T-helper 17 cell (primary cell): ENCODE measurements around the gene TRIM52. TPM values are rescaled to one million over a fixed set of nuclear protein-coding genes. Genes with fewer than 3 reads are reported as not detected.

Source experiments
- ATAC-seq: fragments of 150-1000 bp; cut with Tn5 transposase; 2 replicates; pipeline ENCODE4 v1.10.0; 2021; ENCODE audit warnings: mild to moderate bottlenecking, moderate library complexity
- DNase-seq, 3 donors: peaks; one replicate each; pipeline versions ENCODE4 v3.0.0 to v3.0.0-alpha.2; 2020 to 2021
- H3K9me3 ChIP-seq: one replicate; pipeline ENCODE4 v1.7.0; 2013; ENCODE audit warnings: low read length, mild to moderate bottlenecking; ENCODE audit not compliant: control insufficient read depth, poor library complexity, severe bottlenecking
- H3K27ac Mint-ChIP-seq: one replicate; pipeline ENCODE4 v1.8.0; 2022; ENCODE audit warnings: mild to moderate bottlenecking, moderate library complexity, mixed read lengths
- H3K27me3 Mint-ChIP-seq: one replicate; pipeline ENCODE4 v1.8.0; 2022; ENCODE audit warnings: mixed read lengths
- H3K36me3 Mint-ChIP-seq: one replicate; pipeline ENCODE4 v1.8.0; 2022; ENCODE audit warnings: low read depth, mixed read lengths
- H3K4me1 Mint-ChIP-seq: one replicate; pipeline ENCODE4 v1.8.0; 2022; ENCODE audit warnings: mild to moderate bottlenecking, mixed read lengths
- H3K4me3 Mint-ChIP-seq: one replicate; pipeline ENCODE4 v1.8.0; 2022; ENCODE audit warnings: mild to moderate bottlenecking, moderate library complexity, mixed read lengths
- total RNA-seq, 4 donors: library from RNA in 2 of 4; stranded (reverse) in 2 of 4; gene quantifications; one replicate each; pipeline ENCODE4 v1.2.3 and lab custom pipeline; 2022 to 2026

The TRIM52 gene
- total RNA-seq, 2 donors from 2014 or later: 32.2 to 34.6 TPM

DNA sequence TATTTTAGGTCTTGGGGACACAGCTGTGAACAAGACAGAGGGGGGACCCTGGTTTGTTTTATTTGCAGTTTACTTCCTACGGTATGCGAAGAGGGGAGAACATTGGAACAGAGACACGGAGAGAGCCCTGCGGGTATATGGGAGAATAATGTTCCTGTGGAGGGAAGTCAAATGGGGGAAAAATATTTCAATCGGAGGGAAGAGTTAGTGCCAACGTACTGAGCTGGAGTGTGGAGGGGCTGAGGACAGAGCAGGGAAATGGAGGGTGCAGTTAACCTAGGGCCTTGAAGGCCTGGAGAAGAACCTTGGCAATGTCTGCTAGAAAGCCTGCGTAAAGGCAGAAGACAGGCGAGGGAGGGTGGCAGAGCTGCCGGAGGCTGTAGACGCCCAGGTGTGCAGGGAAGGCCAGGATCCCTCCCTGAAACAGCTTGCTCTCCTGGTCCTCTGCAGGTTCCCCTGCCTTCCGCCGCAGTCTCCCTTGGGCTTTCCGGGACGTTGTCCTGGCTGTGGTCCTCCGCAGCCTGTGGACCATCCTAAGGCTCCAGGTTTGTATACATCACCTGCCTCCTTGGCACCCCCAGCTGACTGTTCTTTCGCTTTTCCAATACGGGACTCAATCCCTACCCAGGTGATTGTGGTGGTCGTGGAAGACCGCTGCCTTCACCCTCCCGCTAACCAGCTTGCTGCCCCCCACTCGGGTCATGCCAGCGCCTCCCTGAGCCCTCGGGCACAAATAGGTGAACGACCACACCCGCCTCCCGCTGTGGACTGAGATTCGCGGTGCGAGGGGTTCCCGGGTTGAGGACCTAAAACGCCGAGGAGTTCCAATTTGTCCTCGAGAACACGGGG is 15.3 kb downstream of the TRIM52 start:
- H3K27ac Mint-ChIP-seq: peak overlapping the region; percentile 97

DNA sequence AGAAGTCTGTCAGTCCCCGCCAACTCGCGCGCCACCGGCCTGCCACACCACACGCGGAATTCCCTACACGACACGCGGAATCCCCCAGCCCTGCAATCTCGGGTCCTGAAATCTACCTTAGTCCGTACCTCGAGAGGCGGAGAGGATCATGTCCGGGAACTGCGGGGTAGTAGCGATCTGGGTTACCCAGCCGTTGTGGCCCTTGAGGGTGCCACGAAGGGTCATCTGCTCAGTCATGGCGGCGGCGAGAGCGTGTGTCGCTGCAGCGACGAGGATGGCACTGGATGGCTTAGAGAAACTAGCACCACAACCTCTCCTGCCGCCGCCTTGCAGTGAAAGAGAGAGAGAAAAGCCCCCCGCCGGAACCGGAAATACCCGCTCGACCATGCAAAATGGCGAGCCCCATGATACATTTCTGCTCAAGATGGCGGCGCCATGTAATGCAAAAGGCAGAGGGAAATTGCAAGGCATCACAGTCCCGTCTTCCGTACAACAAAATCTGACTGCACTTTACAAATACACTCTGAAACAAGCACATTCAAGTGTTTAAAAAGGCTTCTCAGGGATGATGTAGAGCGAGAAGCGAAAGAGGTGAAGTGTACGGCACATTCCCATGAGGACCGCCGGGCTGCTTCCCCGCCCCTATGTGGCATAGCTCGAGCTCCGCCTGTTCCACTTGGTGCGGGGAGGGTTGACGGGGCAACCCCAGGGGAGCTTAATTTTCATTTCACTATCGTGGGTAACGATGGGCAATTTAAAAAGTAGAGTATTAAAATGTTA is 17.2 kb downstream of the TRIM52 start, which contains the start of gene RACK1:
Gene RACK1, minus strand, starts transcription at position 343 of the 780 bp plus-strand sequence. Its CDS starts 106 bp downstream, at position 237.
- peaks cover 4% of the 10 kb centered on the region for H3K36me3 Mint-ChIP-seq

More for the DNA sequence above, 15.3 kb downstream of the TRIM52 start:
- peaks cover 4% of the 10 kb centered on the region for H3K36me3 Mint-ChIP-seq
- peaks cover 59% of the 10 kb centered on the region for H3K4me1 Mint-ChIP-seq
- DNase-seq (no peak), ATAC-seq (no peak)
- no peaks in the 10 kb centered on the region for H3K27me3 Mint-ChIP-seq
- peak overlapping the region; percentile 96 for H3K4me3 Mint-ChIP-seq
- no peaks in the 10 kb centered on the region for H3K9me3 ChIP-seq

DNA sequence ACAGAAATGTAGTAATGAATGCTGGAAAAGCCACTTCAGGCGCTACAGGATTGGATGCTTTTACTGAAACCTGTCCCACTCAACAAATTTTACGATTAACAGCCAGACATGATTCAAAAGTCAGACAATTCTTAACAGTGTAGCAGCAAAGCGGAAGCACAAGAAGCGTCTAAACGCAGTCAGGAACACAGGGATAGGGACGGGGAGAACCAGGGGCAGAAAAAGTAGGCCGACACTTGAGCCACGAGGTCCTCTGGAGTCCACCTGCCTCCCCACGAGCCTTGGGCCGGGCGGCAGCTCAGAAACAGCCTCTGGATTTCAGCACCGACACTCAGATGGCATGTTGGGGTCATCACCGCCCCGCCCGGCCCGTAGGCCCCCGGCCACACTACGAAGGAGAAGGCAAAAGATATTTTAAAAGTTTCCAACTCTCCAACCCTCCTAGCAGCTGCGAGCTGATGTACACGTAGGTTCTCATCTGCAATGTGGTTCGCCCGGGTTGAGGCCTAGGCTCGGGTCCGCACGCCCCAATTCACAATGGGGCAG is 17.9 kb downstream of the TRIM52 start:
- no peaks in the 10 kb centered on the region for H3K27me3 Mint-ChIP-seq
- peak overlapping the region; percentile 96 for H3K4me3 Mint-ChIP-seq
- H3K9me3 ChIP-seq: no peaks in the 10 kb centered on the region
- H3K36me3 Mint-ChIP-seq: peaks cover 6% of the 10 kb centered on the region
- ATAC-seq (no peak), DNase-seq (no peak)
- H3K27ac Mint-ChIP-seq: peak overlapping the region; percentile 97
- peaks cover 52% of the 10 kb centered on the region for H3K4me1 Mint-ChIP-seq

More for the DNA sequence above, 17.2 kb downstream of the TRIM52 start, which contains the start of gene RACK1:
- ATAC-seq: peak; percentile 80
- no peaks in the 10 kb centered on the region for H3K9me3 ChIP-seq
- DNase-seq: peak; percentile 74 to 81 (median 80)
- no peaks in the 10 kb centered on the region for H3K27me3 Mint-ChIP-seq
- peaks cover 55% of the 10 kb centered on the region for H3K4me1 Mint-ChIP-seq
- H3K4me3 Mint-ChIP-seq: peak within 1 kb of the TSS; percentile 96
- H3K27ac Mint-ChIP-seq: peak within 1 kb of the TSS; percentile 97

DNA sequence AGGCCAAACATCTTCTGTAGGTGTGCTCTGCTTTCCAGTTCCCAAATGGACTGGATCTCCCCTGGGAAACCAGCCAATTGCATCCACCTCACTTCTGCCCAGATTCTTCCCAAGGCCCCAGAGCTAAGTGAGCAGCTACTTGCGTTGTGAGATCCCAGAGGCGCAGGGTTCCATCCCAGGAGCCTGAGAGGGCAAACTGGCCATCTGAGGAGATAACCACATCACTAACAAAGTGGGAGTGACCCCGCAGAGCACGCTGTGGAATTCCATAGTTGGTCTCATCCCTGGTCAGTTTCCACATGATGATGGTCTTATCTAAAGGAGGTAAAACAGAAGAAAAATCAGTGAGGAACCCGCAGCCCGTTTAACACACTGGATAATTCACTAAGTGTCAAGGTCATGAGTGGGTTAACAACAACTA is 18.9 kb downstream of the TRIM52 start:
- peaks cover 47% of the 10 kb centered on the region for H3K4me1 Mint-ChIP-seq
- no peaks in the 10 kb centered on the region for H3K27me3 Mint-ChIP-seq
- H3K9me3 ChIP-seq: no peaks in the 10 kb centered on the region
- peak overlapping the region; percentile 96 for H3K4me3 Mint-ChIP-seq
- ATAC-seq (no peak), DNase-seq (no peak)
- peak overlapping the region; percentile 97 for H3K27ac Mint-ChIP-seq
- H3K36me3 Mint-ChIP-seq: peaks cover 8% of the 10 kb centered on the region

DNA sequence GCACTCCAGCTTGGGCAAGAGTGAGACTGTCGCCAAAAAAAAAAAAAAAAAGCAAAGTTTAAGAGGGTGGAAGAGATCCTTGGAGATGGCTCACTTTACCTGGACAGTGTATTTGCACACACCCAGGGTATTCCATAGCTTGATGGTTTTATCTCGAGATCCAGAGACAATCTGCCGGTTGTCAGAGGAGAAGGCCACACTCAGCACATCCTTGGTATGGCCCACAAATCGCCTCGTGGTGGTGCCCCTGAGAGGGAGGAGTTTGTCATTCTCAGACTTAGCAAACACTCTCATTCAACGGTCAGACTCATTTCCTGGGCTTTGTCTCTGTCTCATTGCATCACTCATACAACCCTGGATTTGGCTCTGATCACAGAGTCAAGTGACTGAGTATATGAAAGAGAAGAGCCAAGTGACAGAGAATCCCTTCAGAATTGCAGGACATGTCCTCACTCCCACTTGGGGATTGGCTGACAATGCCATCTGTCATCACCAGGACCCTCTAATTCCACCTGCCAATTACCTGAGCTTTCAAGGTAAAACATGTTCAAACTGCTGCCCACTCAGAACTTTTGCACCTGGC is 19.5 kb downstream of the TRIM52 start:
- Mint-ChIP-seq H3K36me3 (peaks cover 8% of the 10 kb centered on the region), H3K4me3 (peak overlapping the region; percentile 96), H3K4me1 (peaks cover 47% of the 10 kb centered on the region), H3K27ac (peak overlapping the region; percentile 97), H3K27me3 (no peaks in the 10 kb centered on the region)
- ATAC-seq: peak; percentile 14
- H3K9me3 ChIP-seq: no peaks in the 10 kb centered on the region
- no peak for DNase-seq

DNA sequence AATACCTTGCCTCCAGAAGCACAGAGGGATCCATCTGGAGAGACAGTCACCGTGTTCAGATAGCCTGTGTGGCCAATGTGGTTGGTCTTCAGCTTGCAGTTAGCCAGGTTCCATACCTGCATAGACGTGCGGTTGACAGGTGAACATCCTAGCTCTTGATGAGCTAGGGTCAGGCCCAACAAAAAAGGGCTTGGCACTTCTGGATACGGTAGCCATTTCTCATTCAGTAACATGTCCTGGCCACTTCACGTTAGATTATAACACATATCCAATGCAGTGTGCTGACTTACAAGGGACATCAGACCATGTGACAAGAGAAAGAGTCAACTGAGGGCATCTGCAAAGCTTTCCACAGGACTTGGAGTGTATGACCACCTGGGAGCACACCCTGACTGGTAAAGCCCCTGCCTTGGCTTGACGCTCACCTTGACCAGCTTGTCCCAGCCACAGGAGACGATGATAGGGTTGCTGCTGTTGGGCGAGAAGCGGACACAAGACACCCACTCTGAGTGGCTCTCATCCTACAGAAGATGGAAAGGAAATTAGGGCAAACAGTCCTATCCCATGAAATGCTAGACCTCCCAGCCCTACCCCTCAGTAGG is 21.8 kb downstream of the TRIM52 start:
- H3K4me3 Mint-ChIP-seq: peak overlapping the region; percentile 21
- peaks cover 33% of the 10 kb centered on the region for H3K4me1 Mint-ChIP-seq
- H3K9me3 ChIP-seq: no peaks in the 10 kb centered on the region
- H3K27ac Mint-ChIP-seq: peak overlapping the region; percentile 78
- no peak for DNase-seq
- no peaks in the 10 kb centered on the region for H3K27me3 Mint-ChIP-seq
- no peak for ATAC-seq
- peaks cover 10% of the 10 kb centered on the region for H3K36me3 Mint-ChIP-seq

DNA sequence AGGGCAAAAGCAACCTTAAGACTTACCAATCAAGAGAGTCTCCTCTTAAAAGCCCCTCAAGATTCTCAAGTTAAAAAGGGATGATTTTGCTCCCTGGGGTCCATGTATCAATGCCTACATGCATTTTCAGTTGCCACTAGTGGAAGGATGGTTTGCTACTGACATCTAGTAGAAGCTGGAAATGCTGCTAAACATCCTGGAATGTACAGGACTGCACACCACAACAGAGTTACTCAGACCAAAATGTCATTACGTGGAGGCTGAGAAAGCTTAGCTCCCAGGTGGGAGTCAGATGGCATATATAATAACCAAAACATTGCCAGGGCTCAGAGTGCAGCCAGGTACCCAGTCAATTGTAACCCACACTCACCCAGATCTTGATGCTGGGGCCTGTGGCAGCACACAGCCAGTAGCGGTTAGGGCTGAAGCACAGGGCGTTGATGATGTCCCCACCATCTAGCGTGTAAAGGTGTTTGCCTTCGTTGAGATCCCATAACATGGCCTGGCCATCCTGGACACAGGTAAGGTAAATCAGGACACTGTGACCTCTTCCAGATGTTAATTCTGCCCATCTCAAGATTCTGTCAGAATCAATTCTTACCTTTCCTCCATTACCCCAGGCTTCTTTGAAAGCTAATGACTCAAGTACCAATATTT is 23.1 kb downstream of the TRIM52 start:
- peaks cover 8% of the 10 kb centered on the region for H3K36me3 Mint-ChIP-seq
- H3K27ac Mint-ChIP-seq: no peak overlapping the region

DNA sequence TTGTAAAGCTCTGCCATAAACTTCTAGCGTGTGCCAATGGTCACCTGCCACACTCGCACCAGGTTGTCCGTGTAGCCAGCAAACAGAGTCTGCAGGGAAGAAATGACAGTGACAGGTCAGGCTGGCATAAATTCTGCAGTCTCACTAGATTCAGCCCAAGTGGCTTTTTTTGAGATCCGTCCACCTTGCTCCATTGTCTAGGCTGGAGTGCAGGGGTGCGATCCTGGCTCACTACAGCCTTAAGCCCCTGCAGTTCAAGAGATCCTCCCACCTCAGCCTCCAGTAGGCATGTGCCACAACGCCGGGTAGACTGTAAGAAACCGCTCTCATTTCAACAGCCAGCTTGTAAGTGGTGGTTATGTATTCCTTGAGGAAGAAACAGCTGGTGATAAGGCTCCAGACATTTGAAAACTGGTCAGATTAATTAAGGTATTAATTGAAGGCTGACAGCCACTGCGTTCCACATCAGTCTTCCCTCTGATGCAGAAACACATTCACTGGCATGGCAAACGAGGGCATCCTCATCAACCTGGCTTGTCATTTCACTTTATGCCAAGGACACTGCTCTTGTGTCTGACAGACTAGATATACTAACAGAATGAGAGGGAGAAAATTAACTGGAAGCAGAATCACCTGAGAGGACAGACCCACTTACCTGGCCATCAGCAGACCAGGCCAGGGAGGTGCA is 23.8 kb downstream of the TRIM52 start:
- Mint-ChIP-seq H3K4me3 (no peak overlapping the region), H3K36me3 (peaks cover 10% of the 10 kb centered on the region), H3K4me1 (peaks cover 19% of the 10 kb centered on the region), H3K27me3 (no peaks in the 10 kb centered on the region), H3K27ac (peak overlapping the region; percentile 11)
- ATAC-seq (no peak), DNase-seq (no peak)
- no peaks in the 10 kb centered on the region for H3K9me3 ChIP-seq

More for the DNA sequence above, 23.1 kb downstream of the TRIM52 start:
- ATAC-seq (no peak), DNase-seq (no peak)
- H3K4me3 Mint-ChIP-seq: peak overlapping the region; percentile 39
- H3K4me1 Mint-ChIP-seq: peaks cover 23% of the 10 kb centered on the region
- H3K27me3 Mint-ChIP-seq: no peaks in the 10 kb centered on the region
- no peaks in the 10 kb centered on the region for H3K9me3 ChIP-seq

DNA sequence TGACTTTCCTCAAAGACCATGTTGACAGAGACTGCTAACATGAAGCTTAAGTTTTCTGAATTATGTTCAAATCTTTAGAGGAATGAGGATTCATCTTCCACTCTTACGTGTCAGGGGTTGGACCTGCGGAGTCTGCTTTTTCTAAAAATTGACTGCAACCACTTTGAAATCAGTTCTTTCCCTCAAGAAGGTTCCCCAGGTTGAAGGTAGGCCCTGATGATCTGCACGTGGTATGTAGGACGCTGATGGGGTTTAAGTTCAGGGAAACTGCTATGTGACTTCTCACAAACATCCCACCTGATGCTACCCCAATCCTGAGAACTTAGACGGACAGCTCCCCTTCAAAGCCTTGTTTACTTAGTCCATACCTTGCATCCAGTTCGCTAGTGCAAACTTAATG is 24.5 kb downstream of the TRIM52 start:
- Mint-ChIP-seq H3K27me3 (no peaks in the 10 kb centered on the region), H3K4me1 (peaks cover 15% of the 10 kb centered on the region), H3K36me3 (peaks cover 12% of the 10 kb centered on the region), H3K4me3 (no peak overlapping the region), H3K27ac (no peak overlapping the region)
- DNase-seq (no peak), ATAC-seq (no peak)
- H3K9me3 ChIP-seq: no peaks in the 10 kb centered on the region

DNA sequence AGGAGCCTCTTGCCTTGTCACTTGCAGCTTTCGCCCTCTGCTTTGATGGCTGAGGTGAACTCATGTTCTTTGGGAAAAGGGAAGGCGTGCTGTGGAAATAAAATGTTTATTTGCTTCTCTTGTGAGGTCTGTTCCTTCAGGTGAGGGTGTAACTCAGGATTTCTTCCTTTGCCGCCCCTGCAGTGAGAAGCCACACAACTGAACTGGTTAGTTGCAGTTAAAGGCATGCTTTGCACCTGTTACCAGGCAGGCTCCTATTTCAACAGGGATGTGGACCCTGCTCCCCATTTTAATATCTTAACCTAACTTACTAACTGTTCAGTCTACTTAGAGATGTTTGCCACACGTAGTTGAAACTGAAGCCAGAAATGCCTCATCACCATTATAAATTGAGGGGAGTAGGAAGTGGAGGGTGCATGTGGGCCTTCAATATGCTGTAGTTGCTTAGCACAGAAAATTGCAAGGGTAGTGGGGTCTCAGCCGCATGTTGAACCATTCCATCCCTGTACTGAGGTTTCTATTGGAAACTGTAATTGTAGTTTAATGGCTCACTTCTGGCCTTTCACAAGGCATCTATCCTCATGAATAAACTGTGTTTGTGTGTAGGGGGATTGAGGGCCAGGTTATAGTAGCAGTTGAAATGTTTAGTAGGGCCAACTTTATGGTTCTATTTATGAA is 25.1 kb downstream of the TRIM52 start:
- H3K27me3 Mint-ChIP-seq: no peaks in the 10 kb centered on the region
- no peaks in the 10 kb centered on the region for H3K9me3 ChIP-seq
- ATAC-seq (no peak), DNase-seq (no peak)
- H3K36me3 Mint-ChIP-seq: peaks cover 13% of the 10 kb centered on the region
- peaks cover 17% of the 10 kb centered on the region for H3K4me1 Mint-ChIP-seq
- H3K4me3 Mint-ChIP-seq: no peak overlapping the region
- H3K27ac Mint-ChIP-seq: peak overlapping the region; percentile 78

DNA sequence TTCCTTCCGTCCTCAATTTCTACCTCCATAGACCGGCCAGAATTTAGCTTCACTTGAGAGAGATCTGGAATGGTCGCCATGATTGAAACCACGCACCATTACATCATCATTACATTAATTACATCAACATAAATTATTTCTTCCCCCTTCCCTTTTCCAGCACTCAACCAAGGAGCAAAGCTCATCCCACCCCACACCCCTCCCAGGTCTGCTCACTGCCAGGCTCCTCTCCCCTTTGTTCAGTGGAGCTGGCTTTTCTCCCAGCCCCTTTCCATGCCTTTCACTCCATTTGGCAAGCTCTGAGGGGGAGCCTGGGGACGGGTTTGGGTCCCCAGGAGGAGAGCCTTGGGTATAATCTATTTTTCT is 25.6 kb downstream of the TRIM52 start:
- Mint-ChIP-seq H3K4me3 (no peak overlapping the region), H3K36me3 (peaks cover 13% of the 10 kb centered on the region), H3K27ac (peak overlapping the region; percentile 78), H3K27me3 (no peaks in the 10 kb centered on the region), H3K4me1 (peaks cover 21% of the 10 kb centered on the region)
- ATAC-seq: no peak
- H3K9me3 ChIP-seq: no peaks in the 10 kb centered on the region
- no peak for DNase-seq
